ENCODE measurements around the gene C13orf46.

Gene C13orf46

GRCh38 chr13:113951246-113951999 is 22.5 kb downstream of the C13orf46 start:
- CTCF ChIA-PET, result interaction anchor here (0.7 to 1.2 kb wide), 5 partner anchors 8 to 277 kb away, joined by 3 to 5 read pairs (median 3); no protein-coding TSS in a partner anchor
- peak; percentile 82 for DNase-seq (ENCODE audit: low spot score)
- POLR2A ChIA-PET (ENCODE audit: low non-redundant PET), result no interaction called here

GRCh38 chr13:113950451-113951245 is 23.2 kb downstream of the C13orf46 start:
- peak overlapping the region; percentile 47 for H3K27ac ChIP-seq
- TF ChIP-seq CTCF (conservative IDR thresholded peaks at IDR 0.05; ENCODE audit: low read depth), result no peak
- POLR2A ChIA-PET (ENCODE audit: low non-redundant PET), result no interaction called here
- DNase-seq (ENCODE audit: low spot score), result no peak
- CTCF ChIA-PET, result interaction anchor here (0.7 to 1.2 kb wide), 5 partner anchors 9 to 278 kb away, joined by 3 to 5 read pairs (median 3); no protein-coding TSS in a partner anchor

More at GRCh38 chr13:113951246-113951999, 22.5 kb downstream of the C13orf46 start:
- H3K27ac ChIP-seq, result peak overlapping the region; percentile 47
- peak; percentile 89 for TF ChIP-seq CTCF (conservative IDR thresholded peaks at IDR 0.05; ENCODE audit: low read depth)

- POLR2A ChIA-PET (ENCODE audit: low non-redundant PET), result no interaction called here
- CTCF ChIA-PET, result no interaction called here
- DNase-seq (ENCODE audit: low spot score), result no peak
- H3K27ac ChIP-seq, result peak overlapping the region; percentile 14; the same call in 1 of the 2 replicates
- TF ChIP-seq CTCF (conservative IDR thresholded peaks at IDR 0.05; ENCODE audit: low read depth), result no peak
These were observed 24.3 kb downstream of the C13orf46 start for GRCh38 chr13:113949546-113949945.

- H3K27ac ChIP-seq, result peak overlapping the region; percentile 57
- TF ChIP-seq CTCF (conservative IDR thresholded peaks at IDR 0.05; ENCODE audit: low read depth), result no peak
- DNase-seq (ENCODE audit: low spot score), result no peak
- POLR2A ChIA-PET (ENCODE audit: low non-redundant PET), result no interaction called here
- CTCF ChIA-PET, result interaction anchor here (0.7 to 1.8 kb wide), 5 partner anchors 27 to 288 kb away, joined by 3 to 8 read pairs (median 5); no protein-coding TSS in a partner anchor
These were observed 25.7 kb downstream of the C13orf46 start for GRCh38 chr13:113948034-113948742.

- ChIA-PET CTCF (interaction anchor here (0.5 to 2.4 kb wide), 23 partner anchors 9 to 368 kb away, joined by 3 to 11 read pairs (median 3); partner anchors contain the start of gene GAS6), POLR2A (ENCODE audit: low non-redundant PET) (no interaction called here)
- DNase-seq (ENCODE audit: low spot score), result peak; percentile 73
- TF ChIP-seq CTCF (conservative IDR thresholded peaks at IDR 0.05; ENCODE audit: low read depth), result peak; percentile 84
- H3K27ac ChIP-seq, result peak overlapping the region; percentile 57
These were observed 26.4 kb downstream of the C13orf46 start for GRCh38 chr13:113947311-113948033.

Data from RWPE1 (cell line).